Measurements from ENCODE around the gene ZNF385D. TPM values are rescaled to one million over a fixed set of nuclear protein-coding genes. Genes with fewer than 3 reads are reported as not detected.

Gene ZNF385D
- total RNA-seq, 1 experiment from 2014 or later: not detected

DNA sequence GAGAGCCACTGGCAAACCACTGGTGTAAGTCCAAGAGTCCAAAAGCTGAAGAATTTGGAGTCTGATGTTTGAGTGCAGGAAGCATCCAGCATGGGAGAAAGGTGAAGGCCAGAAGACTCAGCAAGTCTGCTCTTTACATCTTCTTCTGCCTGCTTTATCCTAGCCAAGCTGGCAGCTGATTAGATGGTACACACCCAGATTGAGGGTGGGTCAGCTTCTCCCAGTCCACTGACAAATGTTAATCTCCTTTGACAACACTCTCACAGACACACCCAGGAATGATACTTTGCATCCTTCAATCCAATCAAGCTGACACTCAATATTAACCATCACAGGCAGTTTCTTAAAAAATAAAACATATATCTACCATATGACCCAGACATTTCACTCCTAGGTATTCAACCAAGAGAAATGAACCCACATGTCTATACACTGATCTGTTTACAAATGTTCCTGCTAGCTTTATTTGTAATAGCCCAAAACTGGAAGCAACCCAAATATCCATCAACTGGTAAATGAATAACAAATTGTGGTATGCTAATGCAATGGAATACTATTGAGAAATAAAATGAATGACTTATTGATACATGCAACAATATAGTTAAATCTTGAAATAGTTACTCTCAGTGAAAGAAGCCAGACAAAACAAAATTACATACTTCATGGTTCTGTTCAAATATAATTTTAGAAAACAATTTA is 373.8 kb downstream of the ZNF385D start:
- no peak for DNase-seq (ENCODE audit: low spot score)

DNA sequence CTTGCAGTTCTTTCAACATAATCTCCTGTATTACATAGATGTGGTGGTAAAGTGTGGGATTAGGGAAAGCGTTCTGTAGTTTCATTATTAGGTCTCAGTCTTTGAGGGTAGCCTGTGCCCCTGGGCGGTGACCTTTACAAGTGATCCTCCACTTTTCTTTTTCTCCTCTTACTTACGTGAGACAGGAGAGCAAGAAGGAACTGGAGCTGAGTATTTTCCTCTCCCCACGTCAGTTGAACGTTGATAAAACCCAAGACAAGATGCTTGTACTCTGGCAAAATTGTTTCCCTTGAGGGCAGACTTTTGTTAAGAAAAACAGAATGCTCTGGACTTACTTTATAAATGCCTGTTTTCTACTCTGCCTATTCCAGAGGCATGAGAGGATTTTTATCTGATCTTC is 378.7 kb downstream of the ZNF385D start:
- no peak for DNase-seq (ENCODE audit: low spot score)
